Measurements from ENCODE around the gene ZIC5.
A peak's percentile ranks its signal among the peaks of the same experiment; 100 is the strongest.

ZIC5 gene

GRCh38 chr13:99929866-99930265 lies 41.7 kb downstream of the ZIC5 start:
- no peak for DNase-seq

GRCh38 chr13:99926014-99926731 lies 45.4 kb downstream of the ZIC5 start:
- DNase-seq = no peak

- DNase-seq = peak; percentile 14
These were observed 47.5 kb downstream of the ZIC5 start for GRCh38 chr13:99923877-99924582.

GRCh38 chr13:99922631-99923404 lies 48.7 kb downstream of the ZIC5 start:
- DNase-seq = no peak

GRCh38 chr13:99919132-99919531 lies 52.4 kb downstream of the ZIC5 start:
- no peak for DNase-seq

GRCh38 chr13:99916366-99917103 lies 55.0 kb downstream of the ZIC5 start:
- DNase-seq = peak; percentile 63

- DNase-seq = no peak
These were observed 58.4 kb downstream of the ZIC5 start for GRCh38 chr13:99913167-99913566.
